MM.1S (cell line): Measurements from ENCODE around the gene POLN.
A peak's percentile ranks its signal among the peaks of the same experiment; 100 is the strongest.

Experiments used
- DNase-seq: peaks from one replicate; pipeline ENCODE4 v3.0.0-alpha.2; 2015
- H2AFZ ChIP-seq: fragments of 300-600 bp; sonication (generic); 2 replicates; pipeline ENCODE4 v1.6.0; 2016; ENCODE audit warnings: antibody characterized with exemption, low read length
- H3F3A ChIP-seq: fragments of 300-600 bp; sonication (generic); 2 replicates; pipeline ENCODE4 v1.6.1; 2016; ENCODE audit warnings: mild to moderate bottlenecking, antibody characterized with exemption, low read length, moderate library complexity, mixed read lengths; ENCODE audit not compliant: insufficient read depth
- H3K27ac ChIP-seq: fragments of 300-600 bp; sonication (generic); 2 replicates; pipeline ENCODE4 v1.5.1; 2016; ENCODE audit warnings: mild to moderate bottlenecking, low read length
- H3K27me3 ChIP-seq: fragments of 300-600 bp; sonication (generic); replicated peaks from 2 replicates; pipeline ENCODE4 v1.6.0; 2016; ENCODE audit warnings: low read length; ENCODE audit not compliant: insufficient read depth
- H3K36me3 ChIP-seq: fragments of 300-600 bp; sonication (generic); replicated peaks from 2 replicates; pipeline ENCODE4 v1.6.1; 2016; ENCODE audit warnings: mild to moderate bottlenecking, low read length, mixed read lengths; ENCODE audit not compliant: insufficient read depth
- H3K4me1 ChIP-seq: fragments of 300-600 bp; sonication (generic); 2 replicates; pipeline ENCODE4 v1.6.1; 2016; ENCODE audit warnings: low read length, mixed read lengths
- H3K4me2 ChIP-seq: fragments of 300-600 bp; sonication (generic); 2 replicates; pipeline ENCODE4 v1.6.0; 2016; ENCODE audit warnings: low read depth, low read length
- H3K4me3 ChIP-seq: fragments of 300-600 bp; sonication (generic); 2 replicates; pipeline ENCODE4 v1.5.1; 2016; ENCODE audit warnings: low read length, mixed read lengths
- H3K79me2 ChIP-seq: fragments of 300-600 bp; sonication (generic); 2 replicates; pipeline ENCODE4 v1.6.1; 2016; ENCODE audit warnings: mixed run types, low read length, mixed read lengths
- H3K9ac ChIP-seq: fragments of 300-600 bp; sonication (generic); 2 replicates; pipeline ENCODE4 v1.6.1; 2016; ENCODE audit warnings: low read length, mixed read lengths
- H3K9me2 ChIP-seq: fragments of 300-600 bp; sonication (generic); replicated peaks from 2 replicates; pipeline ENCODE4 v1.6.1; 2016; ENCODE audit warnings: mild to moderate bottlenecking, low read length, mixed read lengths; ENCODE audit not compliant: insufficient read depth
- H3K9me3 ChIP-seq: fragments of 300-600 bp; sonication (generic); replicated peaks from 2 replicates; pipeline ENCODE4 v1.6.1; 2016; ENCODE audit warnings: mild to moderate bottlenecking, low read length, mixed read lengths; ENCODE audit not compliant: insufficient read depth
- H4K20me1 ChIP-seq: fragments of 300-600 bp; sonication (generic); 2 replicates; pipeline ENCODE4 v1.6.1; 2016; ENCODE audit warnings: mild to moderate bottlenecking, low read length, moderate library complexity, mixed read lengths; ENCODE audit not compliant: insufficient read depth
- EZH2 ChIP-seq: fragments of 300-600 bp; sonication (generic); optimal IDR thresholded peaks from 2 replicates; pipeline ENCODE3; 2017; ENCODE audit warnings: low read depth, mild to moderate bottlenecking, antibody characterized with exemption, low read length, mixed read lengths
- EZH2phosphoT487 ChIP-seq: fragments of 300-600 bp; sonication (generic); IDR thresholded peaks from 2 replicates; pipeline ENCODE4 v1.6.1; 2018; ENCODE audit warnings: antibody characterized with exemption, low read length
- TF ChIP-seq, protein P1 (sequence below): fragments of 300-600 bp; sonication (generic); IDR thresholded peaks from 2 replicates; pipeline ENCODE4 v1.5.1; 2016; ENCODE audit warnings: antibody characterized with exemption, low read length, mixed read lengths

POLN gene

GRCh38 chr4:2041239-2042130 is 200.4 kb downstream of the POLN start:
- peak overlapping the region; percentile 100 for H3K4me2 ChIP-seq
- no peak overlapping the region for H3K27ac ChIP-seq
- no peaks in the 10 kb centered on the region for H3K9me3 ChIP-seq
- no peaks in the 10 kb centered on the region for H3K36me3 ChIP-seq
- peak overlapping the region; percentile 97 for H2AFZ ChIP-seq
- H3K79me2 ChIP-seq, result no peaks in the 10 kb centered on the region
- H3K27me3 ChIP-seq, result peaks cover 25% of the 10 kb centered on the region
- no peaks in the 10 kb centered on the region; the same call in 1 of the 2 replicates for H3F3A ChIP-seq
- H3K4me1 ChIP-seq, result 0 out of 2 replicates have a peak, but pooled peaks cover 3% of the 10 kb centered on the region
- no peaks in the 10 kb centered on the region for H3K9me2 ChIP-seq
- H3K9ac ChIP-seq, result peak overlapping the region; percentile 49; the same call in 1 of the 2 replicates
- H3K4me3 ChIP-seq, result peak overlapping the region; percentile 93
- TF ChIP-seq EZH2, result peak; percentile 69
- TF ChIP-seq, protein P1, sequence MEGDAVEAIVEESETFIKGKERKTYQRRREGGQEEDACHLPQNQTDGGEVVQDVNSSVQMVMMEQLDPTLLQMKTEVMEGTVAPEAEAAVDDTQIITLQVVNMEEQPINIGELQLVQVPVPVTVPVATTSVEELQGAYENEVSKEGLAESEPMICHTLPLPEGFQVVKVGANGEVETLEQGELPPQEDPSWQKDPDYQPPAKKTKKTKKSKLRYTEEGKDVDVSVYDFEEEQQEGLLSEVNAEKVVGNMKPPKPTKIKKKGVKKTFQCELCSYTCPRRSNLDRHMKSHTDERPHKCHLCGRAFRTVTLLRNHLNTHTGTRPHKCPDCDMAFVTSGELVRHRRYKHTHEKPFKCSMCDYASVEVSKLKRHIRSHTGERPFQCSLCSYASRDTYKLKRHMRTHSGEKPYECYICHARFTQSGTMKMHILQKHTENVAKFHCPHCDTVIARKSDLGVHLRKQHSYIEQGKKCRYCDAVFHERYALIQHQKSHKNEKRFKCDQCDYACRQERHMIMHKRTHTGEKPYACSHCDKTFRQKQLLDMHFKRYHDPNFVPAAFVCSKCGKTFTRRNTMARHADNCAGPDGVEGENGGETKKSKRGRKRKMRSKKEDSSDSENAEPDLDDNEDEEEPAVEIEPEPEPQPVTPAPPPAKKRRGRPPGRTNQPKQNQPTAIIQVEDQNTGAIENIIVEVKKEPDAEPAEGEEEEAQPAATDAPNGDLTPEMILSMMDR, result no peak
- DNase-seq, result peak; percentile 90
- no peaks in the 10 kb centered on the region for H4K20me1 ChIP-seq

DNA sequence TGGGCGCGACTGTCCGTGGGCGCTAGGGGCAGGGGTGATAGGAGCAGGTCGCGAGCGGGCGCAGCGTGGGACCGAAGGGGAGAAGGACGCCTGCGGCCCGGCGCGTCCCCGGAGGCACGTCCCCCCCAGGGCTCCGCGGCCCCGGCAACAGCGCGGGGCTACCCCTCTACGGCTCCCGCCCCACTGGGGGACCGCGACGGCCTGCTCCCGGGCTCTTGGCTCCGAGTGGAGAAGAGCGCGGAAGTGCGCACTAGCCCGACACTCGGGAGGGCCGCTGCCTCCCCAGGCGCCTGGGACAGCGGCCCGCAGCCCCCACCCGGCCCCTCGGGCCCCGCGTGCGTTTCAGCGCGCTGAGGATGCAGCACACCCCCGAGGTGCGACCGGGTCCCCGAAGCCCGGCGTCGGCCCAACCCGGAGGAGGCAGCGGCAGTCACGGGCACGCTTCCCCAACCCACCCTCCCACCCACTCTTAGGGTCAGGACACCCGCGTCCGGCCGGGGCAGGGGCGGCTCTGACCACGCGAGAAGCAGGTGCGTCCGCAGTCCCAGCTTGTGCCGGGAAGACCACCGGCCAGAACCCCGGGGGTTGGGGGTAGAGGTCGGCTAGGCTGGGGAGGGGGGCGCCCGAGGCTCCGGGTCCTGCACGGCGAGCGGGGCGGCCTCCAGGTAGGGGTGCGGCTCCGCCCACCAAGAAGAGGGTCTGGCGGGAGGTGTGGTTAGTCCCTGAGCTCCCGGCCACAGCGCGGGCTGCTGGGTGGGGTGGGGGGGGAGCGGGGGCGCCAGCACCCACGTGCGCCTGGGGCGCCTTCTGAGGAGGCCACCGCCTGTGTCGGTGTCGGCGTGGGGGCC is 201.3 kb downstream of the POLN start:
- Histone ChIP-seq H3K27me3 (peaks cover 25% of the 10 kb centered on the region), H3K4me1 (0 out of 2 replicates have a peak, but pooled peaks cover 3% of the 10 kb centered on the region), H3K9me2 (no peaks in the 10 kb centered on the region), H3K4me2 (peak overlapping the region; percentile 100; the same call in 1 of the 2 replicates), H3K36me3 (no peaks in the 10 kb centered on the region), H3K27ac (no peak overlapping the region), H3F3A (no peaks in the 10 kb centered on the region; the same call in 1 of the 2 replicates), H3K9me3 (no peaks in the 10 kb centered on the region), H3K4me3 (peak overlapping the region; percentile 93; the same call in 1 of the 2 replicates), H3K79me2 (no peaks in the 10 kb centered on the region), H4K20me1 (no peaks in the 10 kb centered on the region), H3K9ac (no peak overlapping the region), H2AFZ (no peak overlapping the region)
- DNase-seq, result no peak
- TF ChIP-seq EZH2phosphoT487 (no peak), EZH2 (no peak)
- TF ChIP-seq, protein P1, result no peak

GRCh38 chr4:2036866-2037265 is 205.1 kb downstream of the POLN start:
- H2AFZ ChIP-seq, result no peak overlapping the region
- no peak for TF ChIP-seq EZH2
- TF ChIP-seq EZH2phosphoT487, result no peak
- TF ChIP-seq, protein P1, result no peak
- H3K36me3 ChIP-seq, result no peaks in the 10 kb centered on the region
- 0 out of 2 replicates have a peak, but pooled peaks cover 3% of the 10 kb centered on the region for H3K4me1 ChIP-seq
- H3K79me2 ChIP-seq, result no peaks in the 10 kb centered on the region
- H3K4me3 ChIP-seq, result no peak overlapping the region
- H3K27me3 ChIP-seq, result peaks cover 29% of the 10 kb centered on the region
- no peak overlapping the region for H3K9ac ChIP-seq
- H3K9me2 ChIP-seq, result no peaks in the 10 kb centered on the region
- H3K4me2 ChIP-seq, result no peak overlapping the region
- no peaks in the 10 kb centered on the region for H4K20me1 ChIP-seq
- DNase-seq, result no peak
- H3F3A ChIP-seq, result no peaks in the 10 kb centered on the region; the same call in 1 of the 2 replicates
- H3K9me3 ChIP-seq, result no peaks in the 10 kb centered on the region
- H3K27ac ChIP-seq, result no peak overlapping the region
